GM19438 (cell line): ENCODE results near the gene MTCL1.
"Not testable (repeated sequence)": the region's sequence is repeated elsewhere in the genome, so short reads cannot be mapped to it uniquely, and the experiment has no call there.

ENCODE experiments used
- ATAC-seq: cut with Tn5 transposase; IDR thresholded peaks from one replicate; pipeline ENCODE4 v1.9.1; 2021; ENCODE audit warnings: low read depth; ENCODE audit not compliant: unreplicated experiment

Gene MTCL1

DNA sequence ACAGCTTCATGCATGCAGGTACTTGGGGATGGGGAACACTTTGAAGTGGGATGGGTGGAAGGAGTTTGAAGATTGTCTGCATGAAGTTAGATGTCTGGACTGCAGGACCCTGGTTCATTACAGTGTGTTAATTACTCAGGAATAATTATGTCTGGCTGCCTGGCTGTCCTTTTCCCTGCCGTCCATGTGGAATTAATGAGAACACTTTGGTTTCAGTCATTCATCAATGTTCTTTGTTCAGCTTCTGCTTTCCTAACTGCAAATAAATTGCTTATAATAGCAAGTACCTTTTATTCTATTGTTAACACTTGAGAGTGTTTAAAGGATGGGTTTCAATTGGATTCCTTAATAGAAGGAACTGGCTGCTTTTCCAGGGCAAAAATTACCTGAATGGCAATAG, 35.8 kb downstream of the MTCL1 start:
- ATAC-seq: no peak

- ATAC-seq: no peak
These were observed 36.2 kb downstream of the MTCL1 start for GRCh38 chr18:8741532-8741931.

GRCh38 chr18:8742387-8743361, 37.3 kb downstream of the MTCL1 start:
- no peak for ATAC-seq

GRCh38 chr18:8744038-8744437, 38.7 kb downstream of the MTCL1 start:
- no peak for ATAC-seq

- ATAC-seq: no peak
These were observed 39.3 kb downstream of the MTCL1 start for GRCh38 chr18:8744656-8745055.

GRCh38 chr18:8745355-8746014, 40.1 kb downstream of the MTCL1 start:
- no peak for ATAC-seq

DNA sequence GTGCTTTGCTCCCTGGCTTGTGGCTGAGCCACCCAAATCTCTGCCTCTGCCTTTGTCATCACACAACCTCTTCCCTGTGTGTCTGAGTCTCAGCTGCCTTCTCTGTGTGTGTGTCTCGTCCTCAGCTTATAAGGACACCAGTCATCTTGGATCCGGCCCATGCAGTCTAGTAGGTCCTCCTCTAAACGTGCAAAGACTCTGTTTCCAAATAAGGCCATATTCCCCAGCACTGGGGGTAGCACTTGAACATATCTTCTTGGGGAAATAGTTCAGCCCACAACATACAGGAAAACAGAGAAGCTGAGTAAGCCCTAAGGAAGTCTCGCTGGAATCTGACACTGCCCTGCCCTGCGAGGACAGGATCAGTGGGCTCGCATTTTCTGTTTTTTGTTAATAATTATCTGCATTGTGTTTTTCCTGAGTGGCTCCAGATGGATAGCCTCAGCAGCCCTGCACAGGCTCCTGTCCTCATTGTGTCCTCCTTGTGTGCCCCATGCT, 42.1 kb downstream of the MTCL1 start:
- ATAC-seq: no peak

GRCh38 chr18:8749492-8749891, 44.1 kb downstream of the MTCL1 start:
- ATAC-seq: no peak

DNA sequence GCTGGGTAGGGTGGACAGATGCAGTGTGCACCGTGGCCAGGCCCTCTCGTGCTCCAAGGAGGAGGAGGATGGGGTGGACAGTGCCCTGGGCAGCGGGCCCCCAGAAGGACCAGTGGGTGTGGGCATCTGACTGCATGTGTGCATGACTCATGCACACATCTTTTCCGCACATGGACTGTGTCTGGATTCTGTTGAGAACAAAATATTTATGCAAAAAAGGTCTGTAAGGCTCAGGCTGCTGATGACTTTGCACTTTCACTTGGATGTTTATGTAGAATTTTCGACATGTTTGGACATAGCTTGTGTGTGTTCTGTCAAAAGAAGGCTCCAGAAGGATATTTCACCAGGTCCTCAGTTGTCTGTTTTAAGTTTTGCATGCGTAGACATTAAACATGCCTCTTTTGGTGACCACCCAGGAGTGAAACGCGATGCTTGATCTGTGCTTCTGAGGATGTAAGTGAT, 45.6 kb downstream of the MTCL1 start:
- ATAC-seq: no peak

GRCh38 chr18:8751692-8752091, 46.3 kb downstream of the MTCL1 start:
- ATAC-seq: no peak

DNA sequence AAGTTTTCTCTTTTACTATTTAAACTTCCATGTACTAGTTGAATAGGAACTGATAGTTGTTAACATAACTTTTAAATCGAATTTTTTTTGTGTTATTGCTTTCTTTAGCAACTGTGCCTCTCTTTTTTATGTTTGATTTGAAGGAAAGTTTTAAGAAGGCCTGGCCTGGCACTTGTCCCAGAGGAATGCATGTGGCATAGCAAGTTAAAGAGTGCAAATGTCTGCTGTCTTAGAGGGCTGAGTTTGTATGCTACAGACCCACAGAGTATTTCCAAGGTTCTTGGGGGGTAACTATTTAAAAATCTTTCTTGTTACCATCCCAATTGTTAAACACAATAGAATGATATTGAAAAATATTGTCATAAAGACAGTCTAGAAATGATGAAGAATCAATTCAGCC, 47.0 kb downstream of the MTCL1 start:
- ATAC-seq: no peak

DNA sequence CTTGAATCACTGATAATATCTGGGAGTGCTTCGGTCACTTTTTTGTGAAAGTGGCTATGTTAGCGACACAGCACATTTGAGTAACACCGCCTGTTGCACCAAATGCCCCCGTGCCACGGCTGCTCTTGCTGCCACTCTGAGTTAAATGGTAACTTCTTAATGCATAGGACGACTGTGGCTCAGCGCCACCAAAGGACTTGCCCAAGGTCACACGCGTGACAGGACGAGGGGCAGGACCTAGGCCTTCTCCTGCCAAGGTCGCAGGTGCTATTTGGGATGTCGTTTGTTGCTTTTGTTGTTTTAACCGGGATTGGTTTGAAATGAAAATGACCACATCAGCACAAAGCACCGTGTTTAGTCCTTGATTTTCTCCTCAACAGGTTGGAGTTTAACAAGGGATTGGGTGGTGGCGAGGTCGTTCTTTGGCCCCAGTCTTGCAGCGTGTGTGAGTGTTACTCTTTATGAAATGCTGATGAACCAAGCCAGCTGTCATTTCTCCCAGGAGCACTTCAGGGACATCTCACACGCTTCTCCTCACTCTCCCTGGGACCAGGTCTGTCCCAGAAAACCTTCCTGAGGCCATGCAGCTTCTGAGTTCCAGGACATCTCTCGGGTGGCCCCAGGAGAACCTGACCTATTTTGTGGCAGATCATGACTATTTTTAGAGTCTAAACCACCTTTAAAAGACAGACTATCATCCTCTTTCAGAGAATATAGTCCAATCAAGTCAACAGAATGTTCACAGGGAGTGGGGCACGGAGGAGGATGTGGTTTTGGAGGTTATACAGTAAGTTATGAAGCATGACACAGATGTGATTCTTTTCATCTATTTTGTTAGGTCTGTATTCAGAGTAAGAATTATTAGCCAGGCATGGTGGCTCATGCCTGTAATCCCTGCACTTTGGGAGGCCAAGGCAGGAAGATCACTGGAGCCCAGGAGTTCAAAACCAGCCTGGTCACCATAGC, 49.9 kb downstream of the MTCL1 start:
- ATAC-seq: no peak

GRCh38 chr18:8756571-8756970, 51.2 kb downstream of the MTCL1 start:
- ATAC-seq: no peak

DNA sequence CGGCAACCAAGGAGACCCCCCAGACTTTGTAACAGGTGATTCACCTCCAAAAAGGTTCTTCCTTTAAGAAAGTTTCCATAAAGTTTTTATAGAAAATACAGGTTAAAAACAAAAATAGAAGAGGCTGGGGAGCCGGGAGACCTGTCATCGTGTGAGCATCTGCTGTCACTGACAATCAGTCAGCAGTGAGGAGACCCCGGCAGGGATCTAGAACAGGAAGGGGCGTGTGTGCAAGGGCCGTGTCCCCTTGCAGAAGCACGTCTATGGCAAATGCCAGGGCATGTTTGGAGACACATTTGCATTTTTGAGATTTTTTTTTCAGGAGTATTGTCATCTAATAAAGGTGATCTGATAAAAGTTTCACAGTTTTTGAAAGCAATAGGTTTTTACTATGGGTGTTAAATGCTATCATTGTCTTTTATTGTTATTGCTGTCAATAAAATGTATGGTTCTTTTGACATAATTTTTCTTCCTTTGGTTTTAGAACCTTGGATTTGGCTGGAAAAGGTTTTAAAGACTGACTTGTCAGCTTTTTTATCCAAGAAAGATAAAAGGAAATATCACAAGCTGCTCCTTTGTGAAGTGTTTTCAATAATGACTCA, 52.1 kb downstream of the MTCL1 start:
- ATAC-seq: no peak

DNA sequence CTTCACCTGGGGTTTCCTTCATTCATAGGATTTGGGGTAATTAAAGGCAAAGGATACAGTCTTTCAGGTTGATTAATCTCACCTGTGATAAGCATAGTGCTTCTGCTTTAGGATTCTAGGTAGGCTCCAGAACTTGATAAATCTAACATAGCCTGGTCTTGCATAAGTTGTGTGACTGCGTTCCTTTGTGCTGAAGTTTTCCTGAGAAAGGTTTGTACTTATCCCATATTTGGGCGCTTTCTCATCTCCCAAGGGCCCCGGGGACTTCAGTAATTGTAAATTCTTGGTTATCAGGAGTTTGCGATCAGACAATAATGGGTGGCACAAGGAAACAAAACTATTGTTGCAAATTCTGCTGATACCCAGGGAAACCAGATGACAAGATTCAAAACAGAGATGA, 53.1 kb downstream of the MTCL1 start:
- no peak for ATAC-seq

DNA sequence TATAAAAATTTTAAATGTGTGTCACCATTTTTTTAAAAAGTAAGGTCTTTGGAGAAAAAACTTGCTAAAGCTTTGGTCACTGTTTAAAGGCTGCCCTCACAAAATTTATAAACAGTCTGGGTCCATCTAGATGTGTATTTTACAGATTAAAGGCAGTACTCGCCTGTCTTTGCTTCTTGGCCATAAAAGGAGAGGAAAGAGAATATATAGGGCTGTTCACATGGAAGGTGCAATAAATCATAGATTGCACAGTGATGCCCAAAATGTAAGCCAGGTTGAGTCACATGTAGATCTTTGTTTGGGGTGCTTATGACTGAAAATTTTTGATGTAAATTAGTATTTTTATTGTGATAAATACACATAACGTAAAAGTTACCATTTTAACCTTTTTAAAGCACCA, 55.6 kb downstream of the MTCL1 start:
- ATAC-seq: no peak

- not testable (repeated sequence) for ATAC-seq
These were observed 56.2 kb downstream of the MTCL1 start for GRCh38 chr18:8761535-8761934.

- no peak for ATAC-seq
These were observed 57.6 kb downstream of the MTCL1 start for GRCh38 chr18:8762968-8763367.

- no peak for ATAC-seq
These were observed 58.3 kb downstream of the MTCL1 start for GRCh38 chr18:8763611-8764010.
